ENCODE results near the gene GALNT13.

DNA sequence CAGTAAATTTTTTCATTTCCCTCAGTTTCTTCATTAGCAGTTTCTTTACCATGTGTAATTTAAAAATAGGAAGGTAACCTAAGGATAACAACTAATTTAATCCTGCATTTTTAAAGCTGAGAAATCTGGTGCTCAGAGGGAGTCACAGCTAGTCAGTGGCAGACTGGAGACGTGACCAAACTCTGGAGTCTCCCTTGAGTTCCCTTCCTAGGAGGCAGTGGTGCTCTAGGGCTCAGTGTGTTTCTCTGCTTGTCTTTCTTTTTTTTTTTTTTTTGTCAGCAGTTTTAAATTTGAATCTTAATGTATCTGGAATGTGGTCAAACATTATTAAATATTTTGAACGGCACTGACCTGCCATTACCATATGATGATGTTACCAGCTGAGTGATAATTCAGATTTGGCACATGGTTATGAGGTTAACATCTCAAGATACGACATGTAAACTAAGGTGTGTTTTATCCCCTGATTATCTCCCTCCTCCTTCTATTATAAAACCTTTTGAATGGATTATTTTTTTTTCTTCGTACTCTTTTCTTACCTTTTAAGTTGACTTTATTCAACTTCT is 226.2 kb downstream of the GALNT13 start:
- TF ChIP-seq, protein P1, sequence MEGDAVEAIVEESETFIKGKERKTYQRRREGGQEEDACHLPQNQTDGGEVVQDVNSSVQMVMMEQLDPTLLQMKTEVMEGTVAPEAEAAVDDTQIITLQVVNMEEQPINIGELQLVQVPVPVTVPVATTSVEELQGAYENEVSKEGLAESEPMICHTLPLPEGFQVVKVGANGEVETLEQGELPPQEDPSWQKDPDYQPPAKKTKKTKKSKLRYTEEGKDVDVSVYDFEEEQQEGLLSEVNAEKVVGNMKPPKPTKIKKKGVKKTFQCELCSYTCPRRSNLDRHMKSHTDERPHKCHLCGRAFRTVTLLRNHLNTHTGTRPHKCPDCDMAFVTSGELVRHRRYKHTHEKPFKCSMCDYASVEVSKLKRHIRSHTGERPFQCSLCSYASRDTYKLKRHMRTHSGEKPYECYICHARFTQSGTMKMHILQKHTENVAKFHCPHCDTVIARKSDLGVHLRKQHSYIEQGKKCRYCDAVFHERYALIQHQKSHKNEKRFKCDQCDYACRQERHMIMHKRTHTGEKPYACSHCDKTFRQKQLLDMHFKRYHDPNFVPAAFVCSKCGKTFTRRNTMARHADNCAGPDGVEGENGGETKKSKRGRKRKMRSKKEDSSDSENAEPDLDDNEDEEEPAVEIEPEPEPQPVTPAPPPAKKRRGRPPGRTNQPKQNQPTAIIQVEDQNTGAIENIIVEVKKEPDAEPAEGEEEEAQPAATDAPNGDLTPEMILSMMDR (conservative IDR thresholded peaks at IDR 0.05; ENCODE audit: low read length): no peak
- no peak for TF ChIP-seq EZH2phosphoT487 (IDR thresholded peaks at IDR 0.05; ENCODE audit: borderline replicate concordance)
